HG03558 (cell line): ENCODE measurements around the gene HOXC9.

ENCODE experiments used
- ATAC-seq: cut with Tn5 transposase; IDR thresholded peaks from one replicate; pipeline ENCODE4 v1.9.1; 2021; ENCODE audit warnings: moderate number of reproducible peaks; ENCODE audit not compliant: unreplicated experiment; ENCODE audit errors: extremely low read depth

Gene HOXC9

GRCh38 chr12:54022960-54023884 is 23.3 kb downstream of the HOXC9 start:
- ATAC-seq = no peak

- no peak for ATAC-seq
Observed at GRCh38 chr12:54024127-54024526, 24.2 kb downstream of the HOXC9 start.

- ATAC-seq = no peak
Observed at GRCh38 chr12:54024581-54025305, 24.8 kb downstream of the HOXC9 start.

- no peak for ATAC-seq
Observed at GRCh38 chr12:54025499-54026405, 25.8 kb downstream of the HOXC9 start.

GRCh38 chr12:54026640-54027441 is 26.9 kb downstream of the HOXC9 start:
- no peak for ATAC-seq

GRCh38 chr12:54027442-54027786 is 27.5 kb downstream of the HOXC9 start:
- ATAC-seq = no peak

GRCh38 chr12:54028314-54029201 is 28.6 kb downstream of the HOXC9 start, which contains the start of gene HOXC6:
Gene HOXC6 (plus strand): TSS chr12:54028440. CDS start chr12:54028522, 82 bp downstream.
- ATAC-seq = no peak

- no peak for ATAC-seq
Observed at GRCh38 chr12:54029529-54030441, 29.8 kb downstream of the HOXC9 start.

- no peak for ATAC-seq
Observed at GRCh38 chr12:54030442-54030801, 30.5 kb downstream of the HOXC9 start.

- no peak for ATAC-seq
Observed at GRCh38 chr12:54030889-54031471, 31.0 kb downstream of the HOXC9 start.

GRCh38 chr12:54031480-54031879 is 31.5 kb downstream of the HOXC9 start:
- ATAC-seq = no peak

GRCh38 chr12:54032086-54032619 is 32.2 kb downstream of the HOXC9 start:
- no peak for ATAC-seq

- no peak for ATAC-seq
Observed at GRCh38 chr12:54032627-54033100, 32.7 kb downstream of the HOXC9 start, which contains the start of gene HOXC5. Gene HOXC5 (plus strand): TSS chr12:54033050. CDS start chr12:54033123, 73 bp downstream.

- ATAC-seq = no peak
Observed at GRCh38 chr12:54033106-54033979, 33.4 kb downstream of the HOXC9 start.

GRCh38 chr12:54033980-54034784 is 34.2 kb downstream of the HOXC9 start:
- no peak for ATAC-seq
